Activated T-cell treated with anti-CD3 and anti-CD28 coated beads for 24 hours (primary cell): ENCODE measurements around the gene SMIM36.
"Not testable (repeated sequence)": the region's sequence is repeated elsewhere in the genome, so short reads cannot be mapped to it uniquely, and the experiment has no call there.

Experiments used
- DNase-seq: peaks from one replicate; pipeline ENCODE4 v3.0.0-alpha.2; 2020; ENCODE audit warnings: low read depth

The SMIM36 gene

GRCh38 chr17:55501626-55502025, 9.6 kb downstream of the SMIM36 start:
- DNase-seq, result not testable (repeated sequence)

DNA sequence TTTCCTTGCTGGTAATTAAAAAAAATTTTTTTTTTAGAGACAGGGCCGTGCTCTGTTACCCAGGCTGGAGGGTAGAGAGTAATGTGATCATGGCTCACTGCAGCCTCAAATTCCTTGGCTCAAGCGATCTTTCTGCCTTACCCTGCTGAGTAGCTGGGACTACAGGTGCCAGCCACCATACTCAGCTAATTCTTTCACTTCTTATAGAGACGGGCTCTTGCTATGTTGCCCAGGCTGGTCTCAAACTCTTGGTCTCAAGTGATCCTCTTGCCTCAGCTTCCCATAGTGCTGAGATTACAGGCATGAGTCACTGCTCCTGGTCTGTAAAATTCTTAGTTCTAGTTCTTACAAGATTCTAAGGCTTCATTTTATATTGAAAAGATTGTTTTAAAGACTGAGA, 11.1 kb downstream of the SMIM36 start:
- no peak for DNase-seq

- DNase-seq, result no peak
Observed at GRCh38 chr17:55496094-55496881, 15.0 kb downstream of the SMIM36 start.

- DNase-seq, result no peak
Observed at GRCh38 chr17:55495239-55495638, 16.0 kb downstream of the SMIM36 start.

DNA sequence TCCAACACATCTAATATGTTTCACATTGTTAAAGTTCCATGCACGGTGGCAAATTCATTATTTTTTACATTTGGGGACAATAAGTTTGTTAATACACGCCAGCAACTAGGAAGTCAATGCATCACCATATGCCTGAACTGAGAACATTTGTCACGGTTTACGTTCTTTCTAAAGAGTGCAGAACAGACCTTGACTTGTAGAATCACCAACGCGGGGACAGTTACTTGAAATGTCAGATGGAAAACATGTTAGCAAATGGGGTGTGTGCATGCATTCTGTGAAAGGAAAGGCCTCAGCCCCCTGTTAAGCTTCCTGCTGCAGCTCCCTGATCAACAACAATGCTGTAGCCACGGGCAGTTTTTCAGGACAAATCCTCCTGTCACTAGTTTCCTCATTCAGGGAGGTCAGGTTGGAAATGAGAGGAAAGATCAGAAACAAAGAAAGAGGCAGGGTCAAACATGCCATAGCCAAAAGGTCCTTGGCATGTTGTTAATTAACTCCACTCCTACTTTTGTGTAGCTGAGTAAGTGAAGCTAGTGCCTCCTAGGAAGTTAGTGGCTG, 18.4 kb downstream of the SMIM36 start:
- no peak for DNase-seq

GRCh38 chr17:55490376-55490775, 20.9 kb downstream of the SMIM36 start:
- DNase-seq, result no peak

- DNase-seq, result no peak
Observed at GRCh38 chr17:55487695-55488432, 23.4 kb downstream of the SMIM36 start.

GRCh38 chr17:55484575-55484974, 26.7 kb downstream of the SMIM36 start:
- DNase-seq, result no peak

- DNase-seq, result no peak
Observed at GRCh38 chr17:55482591-55483389, 28.5 kb downstream of the SMIM36 start.

DNA sequence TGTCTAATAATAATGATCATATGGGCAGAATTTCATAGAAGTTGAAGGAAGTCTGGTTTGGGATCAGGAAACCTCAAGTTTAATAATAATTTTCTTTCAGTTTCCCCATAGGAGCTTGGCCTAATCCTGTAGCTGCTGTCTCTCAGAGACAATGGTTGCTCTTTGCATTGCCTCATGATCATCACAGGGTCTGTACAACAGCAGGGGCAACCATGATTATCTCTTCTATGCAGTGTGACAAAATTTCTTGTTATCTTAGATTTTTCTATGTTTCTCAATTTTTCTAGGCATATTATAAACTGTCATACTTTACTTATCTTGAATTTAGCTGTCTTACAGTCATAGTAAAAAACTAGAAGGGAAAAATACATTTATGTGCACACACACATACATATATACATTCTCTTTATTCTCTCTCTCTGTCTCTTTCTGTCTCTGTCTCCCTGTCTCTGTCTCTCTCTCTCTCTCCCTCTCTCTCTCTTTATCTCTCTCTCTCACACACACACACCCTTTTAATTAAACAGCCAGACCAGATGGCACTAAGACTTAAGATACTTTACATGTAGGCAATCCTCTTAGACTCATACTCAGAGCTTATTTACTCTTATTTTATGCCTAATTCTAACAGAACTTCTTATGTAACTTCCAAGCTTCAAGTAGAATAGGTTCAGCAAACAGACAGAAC, 30.5 kb downstream of the SMIM36 start:
- DNase-seq, result no peak

- DNase-seq, result no peak
Observed at GRCh38 chr17:55479903-55480302, 31.3 kb downstream of the SMIM36 start.

GRCh38 chr17:55478971-55479370, 32.3 kb downstream of the SMIM36 start:
- no peak for DNase-seq

- DNase-seq, result no peak
Observed at GRCh38 chr17:55466671-55467070, 44.6 kb downstream of the SMIM36 start.

DNA sequence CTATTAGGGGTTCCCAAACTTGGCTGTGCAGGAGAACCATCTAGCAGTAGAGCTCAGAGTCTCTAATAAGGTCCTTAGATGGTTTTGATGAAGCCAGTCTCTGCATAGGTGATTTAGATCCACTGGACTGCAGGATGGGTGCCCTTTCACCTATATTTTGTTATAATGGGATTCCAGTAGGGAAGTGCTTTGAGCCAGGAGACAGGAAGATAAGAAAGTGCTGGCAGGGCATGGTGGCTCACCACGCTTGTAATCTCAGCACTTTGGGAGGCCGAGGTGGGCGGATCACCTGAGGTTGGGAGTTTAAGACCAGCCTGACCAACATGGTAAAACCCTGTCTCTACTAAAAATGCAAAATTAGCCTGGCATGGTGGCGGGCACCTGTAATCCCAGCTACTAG, 45.5 kb downstream of the SMIM36 start:
- not testable (repeated sequence) for DNase-seq

GRCh38 chr17:55463600-55463999, 47.7 kb downstream of the SMIM36 start:
- DNase-seq, result no peak

DNA sequence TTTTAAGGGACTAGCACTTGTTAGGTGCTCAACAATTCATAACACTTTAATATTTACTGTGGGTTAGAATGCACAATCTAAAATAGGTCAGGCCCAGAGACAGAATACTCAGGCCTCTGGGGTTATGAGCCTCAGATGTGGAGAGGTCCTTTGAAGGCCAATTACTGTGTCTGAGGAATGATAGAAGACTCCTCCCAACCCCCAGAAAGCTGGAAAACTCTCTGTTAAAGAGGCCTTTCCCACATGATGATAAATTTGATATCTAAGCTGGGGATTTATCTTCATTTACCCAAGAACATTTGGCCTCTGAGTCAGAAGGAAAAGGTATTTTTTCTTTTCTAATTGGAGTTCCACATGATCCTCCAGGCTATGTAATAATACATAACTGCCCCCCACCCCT, 48.5 kb downstream of the SMIM36 start:
- DNase-seq, result no peak

DNA sequence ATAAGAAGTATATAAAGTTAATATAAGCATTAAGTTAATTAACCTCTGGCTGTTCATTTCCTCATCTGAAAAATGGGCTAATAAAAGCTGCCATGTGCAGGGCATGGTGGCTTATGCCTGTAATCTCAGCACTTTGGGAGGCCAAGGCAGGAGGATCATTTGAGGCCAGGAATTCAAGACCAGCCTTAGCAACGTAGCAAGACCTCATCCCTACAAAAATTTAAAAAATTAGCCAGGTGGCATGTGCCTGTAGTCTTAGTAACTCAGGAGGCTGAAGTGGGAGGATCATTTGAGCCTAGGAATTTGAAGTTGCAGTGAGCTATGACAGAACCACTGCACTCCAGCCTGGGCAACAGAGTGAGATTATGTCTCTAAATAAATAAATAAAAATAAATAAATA, 49.0 kb downstream of the SMIM36 start:
- no peak for DNase-seq

DNA sequence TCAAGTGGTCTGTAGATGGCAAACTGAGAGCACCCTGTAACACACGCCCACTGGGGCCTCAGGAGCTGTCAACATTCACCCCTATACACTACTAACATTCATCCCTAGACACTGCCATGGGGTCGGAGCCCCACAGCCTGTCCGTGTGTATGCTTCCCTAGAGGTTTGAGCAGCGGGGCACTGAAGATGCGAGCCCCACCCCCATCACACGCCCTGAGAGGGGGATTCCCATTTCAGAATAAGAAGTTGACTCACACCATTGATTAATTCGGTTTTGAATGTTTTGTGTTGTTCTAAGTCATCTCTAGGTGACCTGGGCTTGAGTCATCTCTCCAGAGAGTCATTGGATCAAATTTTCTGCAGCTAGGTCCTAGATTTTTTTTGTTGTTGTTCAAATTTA, 52.3 kb downstream of the SMIM36 start:
- DNase-seq, result peak; percentile 49

DNA sequence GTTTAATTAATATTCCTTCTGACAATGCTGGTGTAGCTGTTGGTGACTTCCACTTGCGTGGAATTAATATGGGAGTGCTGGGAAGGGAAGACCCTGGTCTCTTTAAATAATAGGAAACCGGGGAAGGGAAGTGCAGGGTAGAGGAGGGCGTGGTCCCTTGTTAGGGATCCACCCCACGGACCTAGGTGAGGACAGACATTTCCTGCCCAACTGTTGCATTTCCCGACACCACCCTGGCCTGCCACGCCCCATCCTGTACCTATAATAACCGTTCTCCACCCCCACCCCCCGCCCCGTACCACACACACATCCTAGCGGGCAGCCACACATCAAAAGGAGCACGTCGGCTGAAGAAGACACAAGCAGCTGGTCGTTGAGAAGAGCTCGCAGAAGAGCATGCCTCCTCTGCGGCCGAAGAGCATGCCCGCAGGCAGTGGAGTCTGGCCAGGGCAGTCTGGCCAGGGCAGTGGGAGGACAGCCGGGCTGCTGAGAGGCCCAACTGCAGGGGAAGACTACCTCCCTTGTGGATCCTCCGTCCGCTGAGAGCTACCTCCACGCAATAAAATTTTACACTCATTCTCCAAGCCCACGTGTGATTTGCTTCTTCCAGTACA, 52.9 kb downstream of the SMIM36 start:
- DNase-seq, result no peak

DNA sequence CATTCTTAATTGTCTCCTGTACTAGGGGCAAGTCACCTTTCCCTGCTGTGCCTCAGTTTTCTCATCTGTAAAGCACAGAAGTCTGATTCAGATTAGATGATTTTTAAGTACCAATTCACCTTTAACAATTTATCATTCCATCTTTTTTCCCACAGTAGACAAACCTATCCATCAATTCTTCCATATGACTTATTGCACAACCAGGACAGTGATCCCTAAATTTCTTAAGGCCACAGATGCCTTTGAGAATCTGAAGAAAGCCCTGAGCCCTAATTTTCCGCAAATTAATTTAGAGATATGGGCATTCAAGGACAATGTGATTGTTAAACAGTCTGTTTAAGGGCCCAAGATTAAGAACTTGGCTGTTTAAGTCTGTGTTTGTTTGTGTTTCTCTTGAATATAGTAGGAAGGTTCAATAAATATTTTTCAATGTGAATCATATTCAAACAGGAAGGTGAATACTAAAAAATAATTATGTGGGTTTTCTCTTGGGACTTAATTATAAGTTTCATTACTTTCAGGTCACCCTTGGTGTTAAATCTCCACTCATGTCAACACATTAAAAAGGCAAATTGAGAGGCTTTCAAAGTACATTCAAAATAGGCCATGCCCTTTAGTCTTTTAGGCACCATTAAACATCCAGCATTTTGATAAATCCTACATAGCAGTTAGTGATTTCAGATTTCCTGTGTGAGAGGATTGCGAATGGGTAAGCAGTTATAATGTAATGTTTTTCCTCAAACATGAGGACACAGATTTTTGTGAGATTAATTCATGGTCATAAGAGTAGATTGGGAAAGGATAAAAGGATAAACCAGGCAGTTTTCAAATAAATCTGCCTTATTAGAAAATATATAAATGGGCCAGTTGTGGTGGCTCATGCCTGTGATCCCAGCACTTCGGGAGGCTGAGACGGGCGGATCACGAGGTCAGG, 54.7 kb downstream of the SMIM36 start:
- no peak for DNase-seq
